Heart left ventricle (tissue), 16 donors: Measurements from ENCODE around the gene ECM1. TPM values are rescaled to one million over a fixed set of nuclear protein-coding genes. Genes with fewer than 3 reads are reported as not detected.

Source experiments
- ATAC-seq, 4 donors: fragments of 200-7000 bp; cut with Tn5 transposase; one replicate each; pipeline ENCODE4 v1.9.1; 2020 to 2022; ENCODE audit warnings: moderate library complexity in 4 of 4, mild to moderate bottlenecking in 3 of 4, moderate number of reproducible peaks in 1 of 4
- DNase-seq, 5 donors: peaks; one replicate each; pipeline ENCODE4 v3.0.0-alpha.2; 2020
- H3K27ac ChIP-seq, 12 donors: fragments of 200-600 bp; sonication (generic) in 4 of 12; one replicate each; pipeline versions ENCODE4 v1.5.0 to v1.8.0; 2016 to 2022; ENCODE audit warnings: mild to moderate bottlenecking in 2 of 12
- H3K27me3 ChIP-seq, 9 donors: fragments of 200-600 bp; sonication (generic) in 2 of 9; one replicate each; pipeline versions ENCODE4 v1.5.1 to v1.8.0; 2016 to 2022; ENCODE audit warnings: mild to moderate bottlenecking in 3 of 9
- H3K36me3 ChIP-seq, 9 donors: fragments of 200-600 bp; sonication (generic) in 2 of 9; one replicate each; pipeline versions ENCODE4 v1.5.0 to v1.8.0; 2018 to 2022; ENCODE audit warnings: mild to moderate bottlenecking in 2 of 9
- H3K4me1 ChIP-seq, 12 donors: fragments of 200-600 bp; sonication (generic) in 4 of 12; one replicate each; pipeline versions ENCODE4 v1.5.0 to v1.8.0; 2016 to 2022; ENCODE audit warnings: mild to moderate bottlenecking in 3 of 12
- H3K4me3 ChIP-seq, 12 donors: fragments of 200-600 bp; sonication (generic) in 4 of 12; one replicate each; pipeline versions ENCODE4 v1.5.0 to v1.8.0; 2017 to 2022; ENCODE audit warnings: mild to moderate bottlenecking in 9 of 12, moderate library complexity in 4 of 12
- H3K9me3 ChIP-seq, 12 donors: fragments of 200-600 bp; sonication (generic) in 4 of 12; one replicate each; pipeline versions ENCODE4 v1.5.0 to v1.8.0; 2016 to 2022; ENCODE audit warnings: mild to moderate bottlenecking in 1 of 12
- POLR2A ChIP-seq, 2 donors: fragments of 450-650 bp; IDR thresholded peaks; one replicate each; pipeline ENCODE4 v1.6.1; 2017; ENCODE audit warnings: antibody characterized with exemption in 2 of 2, mild to moderate bottlenecking in 2 of 2, moderate library complexity in 2 of 2
- WGBS, 4 donors: extraction: QIAGEN DNeasy Blood & Tissue Kit in 2 of 4; methylation state at CpG; one replicate each; pipeline versions ENCODE4 v1.1.5 to v1.1.7; 2013 to 2018; 5-methylcytosine and 5-hydroxymethylcytosine counted together
- intact Hi-C, 10 donors: fragments of 100-400 bp; cut with DNase I; formaldehyde crosslinking; loops; one replicate each; pipeline versions ENCODE4 v1.11.1 to v1.14.2; 2022
- polyA plus RNA-seq, 2 donors: library from polyadenylated mRNA; stranded (reverse); fragments of 200-250 nt; gene quantifications; one replicate each; pipeline ENCODE4 v1.2.3, GENCODE V29; 2013
- total RNA-seq, 9 donors: library from RNA; depleted of rRNA in 2 of 9; stranded (reverse); fragments of >200 nt in 2 of 9; fragmentation: NEBNext Ultra II Directional in 3 of 9; extraction: Animal tissue kit (Norgen Biotek cat#: 25700) in 3 of 9; gene quantifications; one replicate each; pipeline versions ENCODE4 v1.1.0 to v1.2.4, GENCODE V29; 2016 to 2023
- TF ChIP-seq, protein P1 (sequence below), 12 donors: fragments of 200-600 bp; sonication (generic) in 4 of 12; IDR thresholded peaks; one replicate each; pipeline versions ENCODE4 v1.5.0 to v1.8.0; 2018 to 2022; ENCODE audit warnings: antibody characterized with exemption in 12 of 12, mild to moderate bottlenecking in 5 of 12
- donor health status: ischemic (EF 13 %, LVEDD 7.1; RV severe dilation, severe dysfunction).
- donor health status: healthy with polysubstance abuse.
- donor health status: DM: no; HTN: yes; CAD: no.
- donor health status: DM: no; HTN: no; CAD: no.
- donor health status: ischemic (EF 25% LVEDD 6.9; RV normal size, moderate dysfunction).
- donor health status: ischemic (EF 25% LVEDD 5.7; RV mildly dilated, moderate dysfunction).
- donor health status: healthy.
- donor health status: DM: yes; HTN: yes; CAD: no.
- donor health status: ischemic (EF 35%, LVEDD 5.7; RV mildly dilated, moderate dysfunction).
- donor health status: nonischemic (EF 11% LVEDD 7.7; RV severe dilation, severe dysfunction).
- donor health status: DM: yes; HTN: yes; CAD: no.
- donor health status: PGD.
- donor health status: ischemic (EF 29% LVEDD 5.4; RV normal size, mild dysfunction).
- donor health status: nonischemic (EF 23%, LVEDD 6.1; RV moderate dilation, normal function).

The ECM1 gene
- total and polyA plus RNA-seq, 11 donors, result 10.9 to 35.3 (median 15.4) TPM

DNA sequence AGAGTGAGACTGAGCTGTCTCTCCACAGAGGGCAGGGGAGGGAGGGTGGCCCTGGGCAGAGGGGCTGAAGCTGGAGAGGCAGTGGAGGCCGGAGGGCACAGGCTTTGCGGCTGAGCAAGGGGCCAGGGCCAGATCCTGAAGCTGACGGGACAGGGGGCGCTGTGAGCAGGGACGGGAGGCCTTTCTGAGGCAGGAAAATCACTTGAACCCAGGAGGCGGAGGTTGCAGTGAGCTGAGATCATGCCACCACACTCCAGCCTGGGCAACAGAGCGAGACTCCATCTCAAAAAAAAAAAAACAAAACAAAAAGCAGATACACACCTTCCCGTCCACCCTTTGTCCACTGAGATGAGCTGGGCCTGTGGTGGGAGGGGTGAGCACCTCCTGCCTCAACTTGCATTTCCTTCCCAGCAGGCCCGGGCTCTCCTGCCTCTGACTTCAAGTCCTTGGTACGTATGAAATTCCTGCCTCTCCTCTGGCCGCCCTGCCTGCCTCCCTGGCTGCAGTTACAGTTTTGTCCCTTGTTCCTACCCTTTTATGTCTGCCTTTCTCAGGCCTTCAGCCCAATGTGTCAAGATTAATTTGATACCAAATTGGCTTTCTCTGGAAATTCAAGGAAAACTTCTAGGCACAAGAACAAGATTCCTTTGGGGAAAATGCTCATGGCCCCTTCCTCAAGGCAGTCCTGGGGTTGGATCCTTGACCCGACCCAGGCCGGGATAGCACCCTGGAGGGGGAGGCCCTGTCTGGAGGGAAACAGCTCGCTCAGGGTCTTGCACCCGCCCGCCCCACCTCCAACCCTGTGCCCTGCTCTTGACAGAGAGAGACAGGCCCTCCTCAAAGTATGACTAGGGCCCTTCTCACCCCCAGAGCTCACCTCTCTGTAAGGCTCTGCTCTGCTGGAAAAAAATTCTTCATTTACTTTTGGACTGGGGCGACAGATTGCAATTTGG is 30.1 kb downstream of the ECM1 start:
- TF ChIP-seq POLR2A (IDR thresholded peaks at IDR 0.05), result no peak
- TF ChIP-seq, protein P1, sequence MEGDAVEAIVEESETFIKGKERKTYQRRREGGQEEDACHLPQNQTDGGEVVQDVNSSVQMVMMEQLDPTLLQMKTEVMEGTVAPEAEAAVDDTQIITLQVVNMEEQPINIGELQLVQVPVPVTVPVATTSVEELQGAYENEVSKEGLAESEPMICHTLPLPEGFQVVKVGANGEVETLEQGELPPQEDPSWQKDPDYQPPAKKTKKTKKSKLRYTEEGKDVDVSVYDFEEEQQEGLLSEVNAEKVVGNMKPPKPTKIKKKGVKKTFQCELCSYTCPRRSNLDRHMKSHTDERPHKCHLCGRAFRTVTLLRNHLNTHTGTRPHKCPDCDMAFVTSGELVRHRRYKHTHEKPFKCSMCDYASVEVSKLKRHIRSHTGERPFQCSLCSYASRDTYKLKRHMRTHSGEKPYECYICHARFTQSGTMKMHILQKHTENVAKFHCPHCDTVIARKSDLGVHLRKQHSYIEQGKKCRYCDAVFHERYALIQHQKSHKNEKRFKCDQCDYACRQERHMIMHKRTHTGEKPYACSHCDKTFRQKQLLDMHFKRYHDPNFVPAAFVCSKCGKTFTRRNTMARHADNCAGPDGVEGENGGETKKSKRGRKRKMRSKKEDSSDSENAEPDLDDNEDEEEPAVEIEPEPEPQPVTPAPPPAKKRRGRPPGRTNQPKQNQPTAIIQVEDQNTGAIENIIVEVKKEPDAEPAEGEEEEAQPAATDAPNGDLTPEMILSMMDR (IDR thresholded peaks at IDR 0.05), result no peak
- DNase-seq (no peak), ATAC-seq (peak in 1 of 4 donors; percentile 8)
- H3K27me3 ChIP-seq, result no peaks in the 10 kb centered on the region
- no peak overlapping the region for H3K4me3 ChIP-seq
- no peak overlapping the region for H3K27ac ChIP-seq
- H3K4me1 ChIP-seq, result peaks cover 0 to 36% (median 2%) of the 10 kb centered on the region in 12 donors
- intact Hi-C loops, result loop anchor here in 3 of 10 donors (5.0 to 10.0 kb wide), 3 partner anchors 66 to 283 kb away; partner anchors contain the start of gene CA14 (in 1 of the 3)
- 69 to 83% (median 77%) methylated on average over 17 of the region's 17 CpGs for WGBS, 4 donors
- H3K9me3 ChIP-seq, result no peaks in the 10 kb centered on the region
- H3K36me3 ChIP-seq, result no peaks in the 10 kb centered on the region

DNA sequence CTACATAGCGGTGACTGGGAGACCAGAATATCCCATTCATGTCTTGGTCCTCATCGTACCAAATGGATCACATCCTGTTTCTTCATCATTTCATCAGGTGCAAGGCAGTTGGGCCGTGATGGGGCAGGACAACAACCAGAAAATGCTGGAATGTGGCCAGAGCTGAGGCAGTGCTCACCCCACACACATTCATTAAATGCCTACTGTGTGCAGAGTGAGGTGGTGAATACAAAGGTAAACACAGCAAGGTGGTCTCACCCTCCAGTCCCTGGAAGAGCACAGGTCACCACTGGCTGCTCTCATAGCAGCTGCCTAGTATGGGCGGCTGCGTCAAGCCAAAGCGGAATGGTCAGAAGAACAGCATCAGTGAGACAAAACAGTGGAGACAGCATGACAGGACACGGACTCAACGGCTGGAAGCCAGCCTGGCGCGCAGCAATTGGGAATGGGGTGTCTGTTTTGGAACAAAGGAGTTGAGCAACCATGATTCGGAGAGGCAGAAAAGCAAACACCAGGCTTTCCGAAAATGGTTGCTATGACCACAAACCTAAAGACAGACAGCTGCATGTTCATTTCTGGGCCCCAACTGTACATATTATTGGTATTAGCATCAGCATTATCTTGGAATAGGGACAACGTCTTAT is 35.7 kb downstream of the ECM1 start:
- no peak overlapping the region for H3K4me3 ChIP-seq
- H3K27me3 ChIP-seq, result peaks cover 0 to under 1% (median 0%) of the 10 kb centered on the region in 9 donors
- H3K9me3 ChIP-seq, result no peaks in the 10 kb centered on the region
- no peak for TF ChIP-seq POLR2A (IDR thresholded peaks at IDR 0.05)
- TF ChIP-seq, protein P1 (IDR thresholded peaks at IDR 0.05), result no peak
- WGBS, 4 donors, result 72 to 85% (median 79%) methylated on average over 13 of the region's 13 CpGs
- peaks cover 0 to 11% (median 3%) of the 10 kb centered on the region in 12 donors for H3K4me1 ChIP-seq
- peak in 3 of 4 donors; percentile 52 to 75 (median 65) for ATAC-seq
- intact Hi-C loops, result no loop called here
- DNase-seq, result no peak
- H3K27ac ChIP-seq, result peak overlapping the region in 2 of 12 donors; percentile 10 to 24
- H3K36me3 ChIP-seq, result no peaks in the 10 kb centered on the region

GRCh38 chr1:150544204-150544603 is 36.3 kb downstream of the ECM1 start:
- intact Hi-C loops, result no loop called here

More at GRCh38 chr1:150544204-150544603, 36.3 kb downstream of the ECM1 start:
- Histone ChIP-seq H3K36me3 (no peaks in the 10 kb centered on the region), H3K9me3 (no peaks in the 10 kb centered on the region), H3K27me3 (peaks cover 0 to 3% (median 0%) of the 10 kb centered on the region in 9 donors), H3K4me3 (no peak overlapping the region), H3K27ac (peak overlapping the region in 2 of 12 donors; percentile 38 to 42), H3K4me1 (peaks cover 0 to 14% (median 5%) of the 10 kb centered on the region in 12 donors)
- no peak for DNase-seq
- ATAC-seq, result no peak
- 73 to 84% (median 79%) methylated on average over 3 of the region's 3 CpGs for WGBS, 4 donors
- TF ChIP-seq POLR2A (IDR thresholded peaks at IDR 0.05), result no peak
- TF ChIP-seq, protein P1 (IDR thresholded peaks at IDR 0.05), result no peak
